ENCODE measurements around the gene GATA5.

- no peak for TF ChIP-seq SPI1 (IDR thresholded peaks at IDR 0.05; ENCODE audit: borderline replicate concordance, low read depth)
- TF ChIP-seq, protein P1, sequence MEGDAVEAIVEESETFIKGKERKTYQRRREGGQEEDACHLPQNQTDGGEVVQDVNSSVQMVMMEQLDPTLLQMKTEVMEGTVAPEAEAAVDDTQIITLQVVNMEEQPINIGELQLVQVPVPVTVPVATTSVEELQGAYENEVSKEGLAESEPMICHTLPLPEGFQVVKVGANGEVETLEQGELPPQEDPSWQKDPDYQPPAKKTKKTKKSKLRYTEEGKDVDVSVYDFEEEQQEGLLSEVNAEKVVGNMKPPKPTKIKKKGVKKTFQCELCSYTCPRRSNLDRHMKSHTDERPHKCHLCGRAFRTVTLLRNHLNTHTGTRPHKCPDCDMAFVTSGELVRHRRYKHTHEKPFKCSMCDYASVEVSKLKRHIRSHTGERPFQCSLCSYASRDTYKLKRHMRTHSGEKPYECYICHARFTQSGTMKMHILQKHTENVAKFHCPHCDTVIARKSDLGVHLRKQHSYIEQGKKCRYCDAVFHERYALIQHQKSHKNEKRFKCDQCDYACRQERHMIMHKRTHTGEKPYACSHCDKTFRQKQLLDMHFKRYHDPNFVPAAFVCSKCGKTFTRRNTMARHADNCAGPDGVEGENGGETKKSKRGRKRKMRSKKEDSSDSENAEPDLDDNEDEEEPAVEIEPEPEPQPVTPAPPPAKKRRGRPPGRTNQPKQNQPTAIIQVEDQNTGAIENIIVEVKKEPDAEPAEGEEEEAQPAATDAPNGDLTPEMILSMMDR (IDR thresholded peaks at IDR 0.05; ENCODE audit: insufficient read depth, low read length): no peak
- no peak for TF ChIP-seq REST (IDR thresholded peaks at IDR 0.05; ENCODE audit: insufficient replicate concordance, low read depth)
Observed at GRCh38 chr20:62428396-62429295, 47.1 kb downstream of the GATA5 start.
